Kidney tubule cell (primary cell): ENCODE measurements around the gene PERM1.
"Not testable (repeated sequence)": the region's sequence is repeated elsewhere in the genome, so short reads cannot be mapped to it uniquely, and the experiment has no call there.

Experiments used
- DNase-seq: peaks from one replicate; pipeline ENCODE4 v3.0.0-alpha.2; 2018; ENCODE audit warnings: low spot score

PERM1 gene

GRCh38 chr1:997993-998744, 16.3 kb upstream of the PERM1 start:
- DNase-seq = no peak

DNA sequence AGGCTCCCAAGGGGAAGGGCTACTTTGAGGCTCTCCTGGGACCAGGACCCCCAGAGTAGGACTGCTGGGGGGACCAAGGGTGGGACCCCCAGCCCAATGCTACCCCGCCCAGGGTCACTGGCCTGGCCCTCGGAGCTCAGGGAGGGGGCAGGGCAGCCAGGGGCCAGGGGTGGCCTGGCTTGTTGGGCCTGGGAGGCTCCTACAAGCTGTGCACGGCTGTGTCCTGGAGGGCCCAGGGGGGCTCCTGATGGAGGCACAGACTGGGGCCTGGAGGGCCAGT, 15.8 kb upstream of the PERM1 start:
- no peak for DNase-seq

GRCh38 chr1:996851-997712, 15.2 kb upstream of the PERM1 start:
- no peak for DNase-seq

- no peak for DNase-seq
These were observed 14.1 kb upstream of the PERM1 start for GRCh38 chr1:995665-996633.

- DNase-seq = not testable (repeated sequence)
These were observed 12.7 kb upstream of the PERM1 start for GRCh38 chr1:994546-994945.

- DNase-seq = no peak
These were observed 11.6 kb upstream of the PERM1 start for GRCh38 chr1:993379-993995.

DNA sequence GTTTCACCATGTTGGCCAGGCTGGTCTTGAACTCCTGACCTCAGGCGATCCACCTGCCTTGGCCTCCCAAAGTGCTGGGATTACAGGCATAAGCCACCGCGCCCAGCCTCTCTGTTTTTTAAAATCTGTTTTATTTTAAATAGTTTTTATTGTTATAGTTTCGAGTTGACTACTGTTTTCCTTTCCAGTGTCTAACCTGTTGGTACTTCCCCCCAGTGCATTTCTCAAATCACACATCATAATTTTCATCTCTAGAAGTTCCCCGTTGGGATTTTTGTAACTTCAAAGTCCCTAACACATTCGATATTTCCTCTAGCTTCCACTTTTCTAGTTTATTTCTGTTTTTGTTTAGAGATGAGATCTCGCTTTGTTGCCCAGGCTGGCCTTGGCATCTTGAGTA, 10.5 kb upstream of the PERM1 start:
- no peak for DNase-seq

GRCh38 chr1:991895-992294, 10.0 kb upstream of the PERM1 start:
- no peak for DNase-seq

DNA sequence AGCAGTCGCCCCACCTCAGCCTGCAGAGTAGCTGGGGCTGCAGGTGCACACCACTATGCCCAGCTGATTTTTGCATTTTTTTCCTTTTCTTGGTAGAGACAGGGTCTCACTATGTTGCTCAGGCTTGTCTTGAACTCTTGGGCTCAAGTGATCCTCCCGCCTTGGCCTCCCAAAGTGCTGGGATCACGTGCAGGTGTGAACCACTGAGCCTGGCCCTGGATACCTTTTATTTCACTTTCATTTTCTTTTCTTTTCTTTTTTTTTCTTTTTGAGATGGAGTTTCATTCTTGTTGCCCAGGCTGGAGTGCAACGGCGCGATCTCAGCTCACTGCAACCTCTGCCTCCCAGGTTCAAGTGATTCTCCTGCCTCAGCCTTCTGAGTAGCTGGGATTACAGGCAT, 9.4 kb upstream of the PERM1 start:
- not testable (repeated sequence) for DNase-seq

DNA sequence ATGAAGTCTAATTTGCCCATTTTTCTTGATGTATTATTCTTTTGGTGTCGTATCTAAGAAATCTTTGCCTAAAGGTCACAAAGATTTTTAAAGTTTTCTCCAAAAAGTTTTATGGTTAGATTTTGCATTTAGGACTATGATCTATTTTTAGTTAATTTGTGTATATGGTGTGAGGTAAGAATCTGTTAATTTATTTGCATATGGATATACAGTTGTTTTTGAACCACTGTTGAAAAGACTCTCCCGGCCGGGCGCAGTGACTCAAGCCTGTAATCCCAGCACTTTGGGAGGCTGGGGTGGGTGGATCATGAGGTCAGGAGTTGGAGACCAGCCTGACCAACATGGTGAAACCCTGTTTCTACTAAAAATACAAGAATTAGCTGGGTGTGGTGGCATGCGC, 6.2 kb upstream of the PERM1 start:
- not testable (repeated sequence) for DNase-seq

DNA sequence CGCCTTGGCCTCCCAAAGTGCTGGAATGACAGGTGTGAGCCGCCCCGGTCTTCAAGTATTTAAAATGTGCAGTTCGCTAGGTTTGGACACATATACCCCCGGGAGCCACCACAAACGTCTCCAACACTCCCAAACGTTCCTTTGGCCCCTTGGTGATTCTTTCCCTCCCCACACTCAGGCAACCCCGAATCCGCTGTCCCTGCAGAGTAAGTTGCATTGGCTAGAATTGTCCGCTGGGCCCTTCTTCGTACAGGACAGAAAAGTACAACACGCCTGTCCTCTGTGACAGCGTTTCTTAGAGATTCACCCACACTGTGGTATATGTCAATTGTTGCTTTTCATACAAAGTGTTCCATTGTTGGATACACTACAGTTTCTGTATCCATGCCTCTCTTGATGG, 3.2 kb upstream of the PERM1 start:
- no peak for DNase-seq

GRCh38 chr1:984476-984814, 2.6 kb upstream of the PERM1 start:
- DNase-seq = no peak

DNA sequence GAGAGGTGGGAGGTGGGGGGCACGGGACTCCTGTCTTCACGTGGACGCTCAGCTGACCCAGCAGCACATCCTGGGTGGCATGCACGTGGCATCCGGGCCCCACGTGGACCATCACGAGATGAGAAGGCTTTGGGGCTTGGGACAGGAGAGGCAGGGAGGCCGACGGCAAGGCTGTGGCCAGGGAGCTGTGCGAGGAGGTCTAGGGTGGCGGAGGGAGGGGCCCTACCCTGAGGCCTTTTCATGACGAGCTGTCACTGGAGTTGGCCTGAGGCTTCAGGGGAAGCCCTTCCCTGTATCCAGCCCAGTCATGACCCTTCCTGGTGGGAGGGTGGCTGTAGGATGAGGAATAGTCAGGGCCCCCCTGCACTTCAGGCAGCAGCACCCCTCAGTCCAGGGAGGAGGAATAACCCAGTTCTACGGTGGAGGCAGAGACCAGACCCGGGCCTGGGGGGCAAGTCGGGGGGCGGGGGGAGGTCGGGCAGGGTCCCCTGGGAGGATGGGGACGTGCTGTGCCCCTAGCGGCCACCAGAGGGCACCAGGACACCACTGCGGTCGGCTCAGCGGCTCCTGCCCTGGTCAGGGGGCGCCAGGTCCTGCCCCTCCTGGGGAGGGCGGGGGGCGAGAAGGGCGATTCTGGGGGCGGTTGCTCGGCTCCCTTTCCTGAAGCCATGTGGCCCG, 2.0 kb upstream of the PERM1 start:
- DNase-seq = no peak

DNA sequence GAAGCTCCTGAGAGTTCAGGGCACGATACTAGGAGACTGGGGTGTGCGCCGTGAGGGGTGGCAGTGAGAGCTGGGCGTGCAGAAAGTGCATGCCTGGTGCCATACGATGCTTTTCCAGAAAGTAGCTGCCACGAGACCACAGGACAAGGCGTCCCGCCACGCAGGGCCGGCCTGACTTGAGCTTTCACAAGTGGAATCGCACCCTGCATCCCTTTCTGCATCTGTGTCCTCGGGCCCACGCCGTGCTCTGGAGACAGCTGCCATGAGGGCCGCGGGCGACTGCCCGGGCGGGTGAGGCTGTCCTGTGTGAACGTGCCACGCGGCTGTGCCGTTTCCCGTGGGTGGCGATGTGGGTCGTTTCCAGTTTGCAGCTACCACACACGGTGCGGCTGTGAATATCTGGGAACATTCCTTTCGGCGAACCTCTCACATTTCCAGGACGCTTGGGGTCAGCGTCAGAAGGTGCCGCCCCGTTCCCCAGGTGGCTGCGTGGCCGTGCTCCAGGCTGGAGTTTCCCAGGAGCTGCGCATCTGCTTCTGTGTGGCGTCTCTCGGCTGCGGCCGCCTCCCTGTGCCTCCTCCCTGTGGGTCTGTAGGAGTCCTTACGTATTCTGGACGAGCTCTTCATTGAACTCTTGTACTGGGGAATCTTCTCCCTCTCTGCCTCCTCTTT, 1.0 kb upstream of the PERM1 start:
- no peak for DNase-seq

GRCh38 chr1:981491-981954, 370 bp downstream of the PERM1 start:
- DNase-seq = no peak

DNA sequence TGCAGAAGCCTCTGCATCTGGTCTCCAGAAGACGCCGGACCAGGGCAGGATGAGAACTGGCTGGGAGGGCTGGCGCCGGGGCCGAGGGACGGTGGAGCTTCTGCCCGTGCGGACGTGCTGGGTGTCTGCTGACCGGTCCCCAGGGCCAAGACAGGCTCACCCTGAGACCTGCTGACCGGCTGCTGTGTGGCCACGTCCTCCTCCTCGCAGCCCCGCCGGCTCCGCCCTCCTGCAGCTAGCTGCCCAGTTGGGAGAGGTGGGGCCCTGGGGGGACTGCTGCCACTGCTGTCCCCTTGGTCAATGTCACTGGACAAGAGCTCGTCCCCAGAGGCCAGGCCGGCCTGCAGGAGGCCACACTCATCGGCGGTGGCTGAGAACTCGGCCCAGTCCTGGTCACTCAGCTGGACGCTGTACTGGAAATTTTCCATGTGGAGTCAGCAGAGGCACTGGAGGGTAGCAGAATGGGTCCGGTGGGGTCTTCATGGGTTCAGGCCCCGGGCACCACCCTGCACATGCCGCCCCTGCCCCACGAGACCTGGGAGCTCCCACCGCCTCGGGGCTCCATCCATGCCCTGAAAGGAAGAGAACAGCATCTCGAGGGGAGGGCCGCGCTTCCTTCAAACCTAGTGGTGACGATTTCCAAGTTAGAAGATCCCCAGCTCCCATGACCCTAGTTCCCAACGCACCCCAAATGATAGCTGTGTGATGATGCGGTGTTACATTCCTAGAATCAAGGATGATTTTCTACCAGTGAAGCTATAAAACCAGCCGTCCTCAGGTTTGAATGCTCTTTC, 1.1 kb downstream of the PERM1 start:
- no peak for DNase-seq

DNA sequence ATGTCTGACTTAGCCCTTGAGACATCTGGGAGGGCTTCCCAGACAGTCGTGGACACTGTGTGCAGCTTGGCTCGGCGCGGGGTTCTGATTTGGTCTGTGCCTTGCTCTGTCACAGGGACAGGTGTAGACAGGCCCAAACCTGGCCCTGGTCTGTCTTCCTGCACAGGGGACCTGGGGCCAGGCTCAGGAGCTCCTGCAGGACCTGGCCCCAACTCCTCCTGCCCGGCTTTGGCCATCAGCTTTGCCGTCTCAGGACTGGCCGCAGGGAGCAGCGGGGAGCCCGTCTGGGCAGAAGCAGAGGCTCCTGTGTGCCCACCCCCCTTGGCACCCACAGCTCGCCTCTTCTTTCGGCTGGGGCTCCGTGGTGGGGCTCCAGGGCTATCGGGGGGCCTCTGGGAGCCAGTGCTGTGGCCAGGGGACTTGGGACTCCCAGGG, 1.7 kb downstream of the PERM1 start:
- DNase-seq = no peak

- DNase-seq = no peak
These were observed 2.2 kb downstream of the PERM1 start for GRCh38 chr1:979744-980072.

DNA sequence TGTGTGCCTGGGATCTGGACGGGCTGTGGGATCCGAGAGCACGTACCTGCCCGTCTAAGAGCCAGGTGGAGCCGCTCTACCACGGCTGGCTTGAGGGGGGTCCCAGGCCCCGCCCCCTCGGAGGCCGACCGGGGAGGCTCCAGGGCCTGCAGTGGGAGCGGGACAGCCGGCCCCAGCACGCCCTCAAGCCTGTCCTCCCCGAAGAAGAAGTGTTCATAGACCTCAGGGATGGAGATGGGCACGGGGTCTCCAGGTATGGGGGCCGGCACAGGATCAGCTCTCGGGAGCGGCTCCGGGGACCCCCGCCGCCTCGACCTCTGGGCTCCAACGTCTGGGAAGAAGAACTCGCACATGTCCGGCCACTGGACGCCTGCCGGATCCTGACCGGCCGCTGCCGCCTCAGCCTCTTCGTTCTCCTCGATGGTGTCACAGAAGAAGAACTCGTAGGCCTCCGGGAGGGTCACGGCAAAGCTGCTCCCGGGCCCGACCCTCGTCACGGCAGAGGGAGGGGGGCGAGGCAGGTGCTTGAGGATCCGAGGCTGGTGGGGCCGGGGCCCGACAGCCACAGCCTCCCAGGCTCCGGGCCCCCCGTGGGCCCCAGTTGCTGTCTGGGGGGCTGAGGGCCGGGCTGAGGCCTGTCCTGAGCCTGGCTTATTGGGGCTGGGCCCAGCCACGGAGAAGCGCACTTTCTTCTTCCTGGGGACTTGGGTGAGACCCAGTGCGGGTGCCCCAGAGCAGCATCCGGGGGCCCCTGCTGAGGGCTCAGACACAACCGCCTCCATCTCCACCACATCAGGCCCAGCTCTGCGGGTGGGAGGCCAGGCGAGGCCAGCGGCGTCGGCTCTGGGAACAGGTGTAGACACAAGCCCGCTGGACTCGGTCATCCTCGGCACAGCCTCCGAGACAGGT, 2.8 kb downstream of the PERM1 start:
- DNase-seq = no peak
